Measurements from ENCODE around the gene TSPY2.
"Not testable (repeated sequence)": the region's sequence is repeated elsewhere in the genome, so short reads cannot be mapped to it uniquely, and the experiment has no call there.

The TSPY2 gene, protein sequence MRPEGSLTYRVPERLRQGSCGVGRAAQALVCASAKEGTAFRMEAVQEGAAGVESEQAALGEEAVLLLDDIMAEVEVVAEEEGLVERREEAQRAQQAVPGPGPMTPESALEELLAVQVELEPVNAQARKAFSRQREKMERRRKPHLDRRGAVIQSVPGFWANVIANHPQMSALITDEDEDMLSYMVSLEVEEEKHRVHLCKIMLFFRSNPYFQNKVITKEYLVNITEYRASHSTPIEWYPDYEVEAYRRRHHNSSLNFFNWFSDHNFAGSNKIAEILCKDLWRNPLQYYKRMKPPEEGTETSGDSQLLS

GRCh38 chrY:6245923-6246322 lies at the start of gene TSPY2:
TSS of gene TSPY2 (plus strand) at chrY:6246223. CDS start at chrY:6246269, 46 bp downstream.
- not testable (repeated sequence) for DNase-seq (ENCODE audit: low read depth)

- not testable (repeated sequence) for DNase-seq (ENCODE audit: low read depth)
These were observed 36.5 kb upstream of the TSPY2 start for GRCh38 chrY:6209565-6209964.

DNA sequence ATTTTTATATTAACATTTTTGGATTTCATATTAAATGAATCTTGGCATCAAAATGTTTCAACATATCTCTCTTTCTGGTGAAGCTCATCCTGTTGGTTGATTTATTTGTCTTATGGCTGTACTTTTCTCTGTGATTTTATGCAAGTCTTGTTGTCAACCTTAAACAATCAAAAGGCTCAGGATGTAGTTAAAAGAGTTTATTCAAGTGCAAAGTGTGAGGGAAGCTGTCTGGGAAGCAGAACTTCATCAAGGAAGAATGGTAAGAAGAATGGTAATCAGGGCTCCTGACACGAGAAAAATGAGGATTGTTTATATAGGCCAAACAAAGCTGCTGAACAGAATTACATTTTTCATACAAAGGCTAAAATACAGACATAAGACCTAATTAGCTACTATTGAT lies 29.0 kb upstream of the TSPY2 start:
- DNase-seq (ENCODE audit: low read depth) = not testable (repeated sequence)

GRCh38 chrY:6269839-6270238 lies 23.8 kb downstream of the TSPY2 start:
- not testable (repeated sequence) for DNase-seq (ENCODE audit: low read depth)
